Lung (tissue), 12 donors: ENCODE measurements around the gene SPOUT1. TPM values are rescaled to one million over a fixed set of nuclear protein-coding genes. Genes with fewer than 3 reads are reported as not detected.
"Not testable (repeated sequence)": the region's sequence is repeated elsewhere in the genome, so short reads cannot be mapped to it uniquely, and the experiment has no call there.

Source experiments
- ATAC-seq: fragments of 200-7000 bp; cut with Tn5 transposase; one replicate; pipeline ENCODE4 v1.9.1; 2020; ENCODE audit warnings: moderate number of reproducible peaks; ENCODE audit not compliant: insufficient read depth, low FRiP score
- DNase-seq, 3 donors: peaks; one replicate each; pipeline ENCODE4 v3.0.0-alpha.2; 2013 to 2017
- H3K27ac ChIP-seq, 2 donors: one replicate each; pipeline ENCODE4 v1.5.1; 2013; ENCODE audit warnings: mild to moderate bottlenecking in 2 of 2, moderate library complexity in 2 of 2, control low read depth in 1 of 2, inconsistent platforms in 1 of 2, low read depth in 1 of 2, low read length in 1 of 2
- H3K27me3 ChIP-seq, 3 donors: one replicate each; pipeline ENCODE4 v1.5.1; 2013; ENCODE audit warnings: low read length in 2 of 3; ENCODE audit not compliant: control insufficient read depth in 3 of 3, insufficient read depth in 3 of 3
- H3K36me3 ChIP-seq, 4 donors: one replicate each; pipeline ENCODE4 v1.5.1; 2013; ENCODE audit warnings: low read length in 4 of 4, mild to moderate bottlenecking in 1 of 4, moderate library complexity in 1 of 4; ENCODE audit not compliant: control insufficient read depth in 4 of 4, insufficient read depth in 4 of 4
- H3K4me1 ChIP-seq, 5 donors: one replicate each; pipeline ENCODE4 v1.5.1; 2013; ENCODE audit warnings: low read length in 5 of 5, mild to moderate bottlenecking in 2 of 5, moderate library complexity in 1 of 5; ENCODE audit not compliant: control insufficient read depth in 5 of 5, insufficient read depth in 5 of 5
- H3K4me3 ChIP-seq: one replicate; pipeline ENCODE4 v1.5.1; 2013; ENCODE audit warnings: mild to moderate bottlenecking, control low read depth, moderate library complexity
- H3K9ac ChIP-seq, 2 donors: one replicate each; pipeline ENCODE4 v1.5.1; 2013; ENCODE audit warnings: low read length in 2 of 2, control low read depth in 1 of 2; ENCODE audit not compliant: insufficient read depth in 1 of 2
- H3K9me3 ChIP-seq, 4 donors: one replicate each; pipeline ENCODE4 v1.5.1; 2013; ENCODE audit warnings: low read length in 3 of 4, mild to moderate bottlenecking in 1 of 4, moderate library complexity in 1 of 4; ENCODE audit not compliant: control insufficient read depth in 4 of 4, insufficient read depth in 3 of 4
- WGBS, 2 donors: extraction: QIAGEN DNeasy Blood & Tissue Kit; methylation state at CpG; one replicate each; pipeline ENCODE4 v1.1.7; 2013; 5-methylcytosine and 5-hydroxymethylcytosine counted together
- polyA plus RNA-seq, 2 donors: library from polyadenylated mRNA; stranded (reverse); fragments of 200-250 nt; gene quantifications; one replicate each; pipeline ENCODE4 v1.2.1, GENCODE V29; 2013
- total RNA-seq, 2 donors: library from RNA; depleted of rRNA in 1 of 2; stranded (reverse); fragments of >200 nt in 1 of 2; gene quantifications; one replicate each; pipeline ENCODE4 v1.2.1, GENCODE V29; 2014 to 2021
- TF ChIP-seq, protein P1 (sequence below): IDR thresholded peaks from 2 replicates; pipeline ENCODE4 v1.5.1; 2012; ENCODE audit warnings: mild to moderate bottlenecking; ENCODE audit errors: control extremely low read depth, extremely low read depth
- donor health status: control.
- donor health status: control.
- donor health status: Bipolar disorder and iron deficiency.
- donor health status: healthy.
- donor health status: DM: yes; HTN: yes; CAD: no.

Gene SPOUT1
- total and polyA plus RNA-seq, 4 donors, result 23.7 to 50.0 (median 29.1) TPM

- Histone ChIP-seq H3K4me3 (no peak overlapping the region), H3K27me3 (no peaks in the 10 kb centered on the region), H3K9me3 (no peaks in the 10 kb centered on the region), H3K36me3 (no peaks in the 10 kb centered on the region), H3K4me1 (peaks cover 0 to 4% (median 0%) of the 10 kb centered on the region in 5 donors), H3K9ac (peak overlapping the region in 1 of 2 donors; percentile 13), H3K27ac (peak overlapping the region in 1 of 2 donors; percentile 57)
- ATAC-seq (no peak), DNase-seq (no peak)
- TF ChIP-seq, protein P1, sequence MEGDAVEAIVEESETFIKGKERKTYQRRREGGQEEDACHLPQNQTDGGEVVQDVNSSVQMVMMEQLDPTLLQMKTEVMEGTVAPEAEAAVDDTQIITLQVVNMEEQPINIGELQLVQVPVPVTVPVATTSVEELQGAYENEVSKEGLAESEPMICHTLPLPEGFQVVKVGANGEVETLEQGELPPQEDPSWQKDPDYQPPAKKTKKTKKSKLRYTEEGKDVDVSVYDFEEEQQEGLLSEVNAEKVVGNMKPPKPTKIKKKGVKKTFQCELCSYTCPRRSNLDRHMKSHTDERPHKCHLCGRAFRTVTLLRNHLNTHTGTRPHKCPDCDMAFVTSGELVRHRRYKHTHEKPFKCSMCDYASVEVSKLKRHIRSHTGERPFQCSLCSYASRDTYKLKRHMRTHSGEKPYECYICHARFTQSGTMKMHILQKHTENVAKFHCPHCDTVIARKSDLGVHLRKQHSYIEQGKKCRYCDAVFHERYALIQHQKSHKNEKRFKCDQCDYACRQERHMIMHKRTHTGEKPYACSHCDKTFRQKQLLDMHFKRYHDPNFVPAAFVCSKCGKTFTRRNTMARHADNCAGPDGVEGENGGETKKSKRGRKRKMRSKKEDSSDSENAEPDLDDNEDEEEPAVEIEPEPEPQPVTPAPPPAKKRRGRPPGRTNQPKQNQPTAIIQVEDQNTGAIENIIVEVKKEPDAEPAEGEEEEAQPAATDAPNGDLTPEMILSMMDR, result no peak
- 66 to 72% methylated on average over 6 of the region's 6 CpGs for WGBS, 2 donors
Observed at GRCh38 chr9:128861501-128861900, 31.9 kb upstream of the SPOUT1 start.

GRCh38 chr9:128860937-128861336, 31.3 kb upstream of the SPOUT1 start:
- Histone ChIP-seq H3K27ac (no peak overlapping the region), H3K9me3 (no peaks in the 10 kb centered on the region), H3K4me1 (peaks cover 0 to 4% (median 0%) of the 10 kb centered on the region in 5 donors), H3K4me3 (no peak overlapping the region), H3K27me3 (no peaks in the 10 kb centered on the region), H3K9ac (no peak overlapping the region), H3K36me3 (no peaks in the 10 kb centered on the region)
- WGBS, 2 donors, result 95% methylated on average over 5 of the region's 5 CpGs
- TF ChIP-seq, protein P1, result no peak
- DNase-seq (no peak), ATAC-seq (no peak)

- H3K4me1 ChIP-seq, DNase-seq: not testable (repeated sequence)
Observed at GRCh38 chr9:128858476-128858875, 28.9 kb upstream of the SPOUT1 start.

DNA sequence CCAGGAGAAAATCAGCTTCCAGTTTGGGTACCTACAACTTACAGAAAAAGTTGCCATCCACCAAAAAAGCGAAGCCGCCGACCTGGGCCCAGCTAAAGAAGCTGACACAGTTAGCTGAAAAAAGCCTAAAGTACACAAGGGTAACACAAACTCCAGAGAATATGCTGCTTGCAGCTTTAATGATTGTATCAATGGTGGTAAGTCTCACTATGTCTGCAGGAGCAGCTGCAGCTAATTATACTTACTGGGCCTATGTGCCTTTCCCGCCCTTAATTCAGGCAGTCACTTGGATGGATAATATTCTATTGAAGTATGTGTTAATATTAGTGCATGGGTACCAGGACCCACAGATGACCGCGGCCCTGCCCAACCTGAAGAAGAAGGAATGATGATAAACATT, 24.9 kb upstream of the SPOUT1 start:
- not testable (repeated sequence) for H3K36me3 ChIP-seq, H3K27ac ChIP-seq, H3K9me3 ChIP-seq, H3K27me3 ChIP-seq, ATAC-seq, H3K9ac ChIP-seq, H3K4me1 ChIP-seq, H3K4me3 ChIP-seq, DNase-seq
- 95 to 96% methylated on average over 6 of the region's 6 CpGs for WGBS, 2 donors

More at GRCh38 chr9:128858476-128858875, 28.9 kb upstream of the SPOUT1 start:
- not testable (repeated sequence) for H3K9ac ChIP-seq, H3K9me3 ChIP-seq, H3K27ac ChIP-seq, H3K4me3 ChIP-seq, ATAC-seq, H3K36me3 ChIP-seq, H3K27me3 ChIP-seq
- WGBS, 2 donors, result 94 to 96% methylated on average over 7 of the region's 7 CpGs

DNA sequence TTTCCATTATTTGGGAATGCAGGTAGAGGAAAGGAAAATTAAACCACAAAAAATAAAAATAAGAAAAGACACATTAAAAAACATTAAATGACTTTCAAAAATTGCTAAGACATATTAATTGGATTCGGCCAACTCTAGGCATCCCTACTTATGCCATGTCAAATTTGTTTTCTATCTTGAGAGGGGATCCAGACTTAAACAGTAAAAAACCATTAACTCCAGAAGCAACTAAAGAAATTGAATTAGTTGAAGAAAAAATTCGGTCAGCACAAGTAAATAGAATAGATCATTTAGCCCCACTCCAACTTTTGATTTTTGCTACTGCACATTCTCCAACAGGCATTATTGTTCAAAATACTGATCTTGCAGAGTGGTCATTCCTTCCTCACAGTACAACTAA, 23.1 kb upstream of the SPOUT1 start:
- H3K9ac ChIP-seq, H3K9me3 ChIP-seq, H3K4me1 ChIP-seq, H3K36me3 ChIP-seq, H3K27ac ChIP-seq, H3K27me3 ChIP-seq, DNase-seq, H3K4me3 ChIP-seq, ATAC-seq: not testable (repeated sequence)
- 93 to 96% methylated on average over 2 of the region's 2 CpGs for WGBS, 2 donors
